HG03135 (cell line): Measurements from ENCODE around the gene PSG1.
"Not testable (repeated sequence)": the region's sequence is repeated elsewhere in the genome, so short reads cannot be mapped to it uniquely, and the experiment has no call there.

Experiments used
- ATAC-seq: cut with Tn5 transposase; IDR thresholded peaks from one replicate; pipeline ENCODE4 v1.9.1; 2021; ENCODE audit warnings: mild to moderate bottlenecking, moderate library complexity; ENCODE audit not compliant: unreplicated experiment

PSG1 gene

GRCh38 chr19:42831221-42832019 is 48.1 kb downstream of the PSG1 start:
- no peak for ATAC-seq

- not testable (repeated sequence) for ATAC-seq
Measured at GRCh38 chr19:42821306-42821977, 58.1 kb downstream of the PSG1 start.

GRCh38 chr19:42819960-42820650 is 59.4 kb downstream of the PSG1 start:
- not testable (repeated sequence) for ATAC-seq

GRCh38 chr19:42816894-42817293 is 62.6 kb downstream of the PSG1 start:
- no peak for ATAC-seq
